Stimulated activated CD8-positive, alpha-beta memory T cell treated with anti-CD3 and anti-CD28 coated beads, Interleukin-15, amount 100 ng/mL, for 1 hour (primary cell): Measurements from ENCODE around the gene FCHSD1.

Experiments used
- DNase-seq: peaks from one replicate; pipeline ENCODE4 v3.0.0-alpha.2; 2020; ENCODE audit warnings: low read depth

The FCHSD1 gene

DNA sequence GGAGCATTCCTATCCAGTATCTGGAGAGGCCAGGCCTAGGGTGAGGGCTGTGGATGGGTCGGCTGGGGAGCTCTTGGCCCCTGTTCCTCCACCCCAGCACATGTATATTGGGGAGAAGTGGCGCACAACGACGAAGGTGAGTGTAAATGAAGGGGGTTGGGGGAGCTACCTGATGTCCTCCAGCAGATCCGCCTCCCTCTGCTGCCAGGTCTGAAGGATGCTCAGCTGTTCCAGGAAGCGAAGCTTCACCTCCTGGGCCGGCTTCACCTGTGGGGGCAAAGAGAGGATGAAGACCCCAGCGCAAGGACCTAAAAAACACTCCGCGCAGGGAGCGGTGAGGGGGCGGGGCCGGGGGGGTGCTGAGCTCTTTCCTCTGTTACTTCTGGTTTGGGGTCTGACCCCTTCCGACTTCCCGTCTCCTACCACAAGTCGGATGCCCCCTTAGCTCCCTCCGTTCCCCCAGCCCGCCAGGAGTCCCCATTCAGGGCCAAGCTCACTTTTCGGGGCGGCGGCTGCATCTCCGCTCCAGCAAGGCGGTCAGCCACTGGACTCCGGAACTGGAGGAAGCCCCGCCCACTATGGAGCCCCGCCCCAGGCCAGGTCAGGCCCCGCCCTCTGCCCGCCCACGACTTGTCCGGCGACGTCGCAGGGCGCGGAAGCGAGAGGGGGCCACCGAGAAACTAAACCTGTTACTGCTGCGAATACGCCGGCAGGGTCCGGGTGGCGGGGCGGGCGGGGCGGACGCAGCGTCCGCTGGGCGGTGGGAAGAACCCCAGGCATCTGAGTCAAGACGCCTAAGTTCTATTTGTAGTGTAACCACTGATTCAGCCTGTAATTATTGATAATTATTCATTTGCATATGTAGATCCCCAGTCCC lies at the start of gene FCHSD1:
Gene FCHSD1 (minus strand): TSS at position 568 of the 877 bp plus-strand sequence. CDS start 50 bp downstream, at position 518.
- peak; percentile 68 for DNase-seq

DNA sequence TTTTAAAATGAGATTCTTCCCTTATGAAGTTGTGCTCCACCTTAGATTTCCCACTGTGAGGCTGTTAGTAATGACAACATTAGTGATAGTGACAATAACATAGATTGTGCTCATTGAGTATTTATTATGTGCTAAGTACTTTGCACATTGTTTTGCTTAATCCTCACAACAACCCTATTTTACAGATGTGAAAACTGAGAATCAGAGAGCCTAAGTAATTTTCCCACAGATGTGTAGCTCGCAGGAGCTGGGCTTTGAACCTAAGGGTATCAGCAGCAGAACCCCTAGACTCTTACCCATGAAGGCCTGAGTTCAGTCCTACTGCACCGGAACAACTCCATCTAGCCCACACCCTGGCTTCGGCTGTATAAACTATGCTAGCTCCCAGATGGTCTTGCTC lies 46.4 kb upstream of the FCHSD1 start:
- DNase-seq, result no peak

DNA sequence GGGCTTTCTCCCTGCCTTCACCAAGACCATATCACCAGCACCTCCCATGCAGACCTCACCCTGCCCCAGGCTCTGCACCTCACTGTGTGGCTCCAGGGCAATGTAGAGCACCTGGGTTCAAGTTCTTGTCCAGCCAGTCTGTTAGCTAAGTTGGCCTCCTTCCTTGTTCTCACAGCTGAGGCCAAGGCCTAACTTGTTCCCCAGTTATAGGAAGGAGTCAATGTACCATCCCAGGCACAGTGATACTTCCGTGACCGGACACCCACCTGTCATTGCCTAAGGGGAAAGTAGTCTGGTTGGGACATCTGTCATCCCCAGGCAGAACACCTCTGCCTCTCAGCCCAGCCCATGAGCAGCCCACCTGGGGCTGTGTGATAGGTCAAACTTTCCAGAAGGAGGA lies 45.2 kb upstream of the FCHSD1 start:
- no peak for DNase-seq

DNA sequence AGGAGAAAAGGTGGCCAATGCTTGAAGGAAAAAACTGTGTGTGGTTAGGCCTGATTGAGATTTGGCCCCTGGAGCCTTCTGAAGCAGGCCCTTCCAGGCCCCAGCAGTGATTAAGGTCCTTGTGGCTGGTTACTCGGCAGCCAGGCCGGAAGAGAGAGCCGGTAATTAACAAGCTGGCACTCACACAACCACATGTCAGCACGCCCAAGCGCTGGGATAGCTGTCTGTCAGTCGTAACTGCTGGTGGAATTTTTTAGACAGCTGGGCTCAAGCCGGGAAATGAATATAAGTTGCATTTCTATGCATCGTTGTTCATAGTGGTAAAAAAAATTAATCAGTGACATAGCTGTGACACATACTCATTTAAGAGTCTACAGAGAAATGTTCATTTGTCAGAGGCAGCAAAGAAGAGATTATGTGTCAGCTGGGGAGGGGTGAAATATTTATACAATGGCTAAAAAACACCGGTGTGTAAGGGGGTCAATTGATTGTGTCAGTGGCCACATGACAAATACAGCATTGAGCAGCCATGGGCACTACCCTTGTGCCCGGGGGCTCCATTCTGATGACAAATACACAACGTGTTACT lies 44.5 kb upstream of the FCHSD1 start:
- DNase-seq, result no peak

DNA sequence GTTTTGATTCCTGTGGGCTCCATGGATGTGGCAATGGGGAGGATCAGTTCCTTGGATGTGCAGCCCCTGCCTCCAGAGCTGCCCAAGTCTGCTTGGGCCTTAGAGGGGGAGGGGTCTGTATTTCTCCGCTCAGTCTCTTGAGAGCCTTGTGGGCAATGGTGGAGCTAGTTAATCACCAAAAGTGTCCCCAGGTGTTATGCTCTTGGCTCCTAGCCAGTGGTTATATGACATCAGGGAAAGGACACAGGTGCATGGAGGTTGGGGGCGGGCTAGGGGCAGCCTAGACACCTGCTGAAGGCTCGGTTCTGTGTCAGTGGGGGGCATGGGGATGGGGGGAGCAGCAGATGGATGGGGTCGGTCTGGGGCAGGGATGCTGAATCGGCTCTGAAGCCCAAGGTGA lies 43.3 kb upstream of the FCHSD1 start:
- no peak for DNase-seq

DNA sequence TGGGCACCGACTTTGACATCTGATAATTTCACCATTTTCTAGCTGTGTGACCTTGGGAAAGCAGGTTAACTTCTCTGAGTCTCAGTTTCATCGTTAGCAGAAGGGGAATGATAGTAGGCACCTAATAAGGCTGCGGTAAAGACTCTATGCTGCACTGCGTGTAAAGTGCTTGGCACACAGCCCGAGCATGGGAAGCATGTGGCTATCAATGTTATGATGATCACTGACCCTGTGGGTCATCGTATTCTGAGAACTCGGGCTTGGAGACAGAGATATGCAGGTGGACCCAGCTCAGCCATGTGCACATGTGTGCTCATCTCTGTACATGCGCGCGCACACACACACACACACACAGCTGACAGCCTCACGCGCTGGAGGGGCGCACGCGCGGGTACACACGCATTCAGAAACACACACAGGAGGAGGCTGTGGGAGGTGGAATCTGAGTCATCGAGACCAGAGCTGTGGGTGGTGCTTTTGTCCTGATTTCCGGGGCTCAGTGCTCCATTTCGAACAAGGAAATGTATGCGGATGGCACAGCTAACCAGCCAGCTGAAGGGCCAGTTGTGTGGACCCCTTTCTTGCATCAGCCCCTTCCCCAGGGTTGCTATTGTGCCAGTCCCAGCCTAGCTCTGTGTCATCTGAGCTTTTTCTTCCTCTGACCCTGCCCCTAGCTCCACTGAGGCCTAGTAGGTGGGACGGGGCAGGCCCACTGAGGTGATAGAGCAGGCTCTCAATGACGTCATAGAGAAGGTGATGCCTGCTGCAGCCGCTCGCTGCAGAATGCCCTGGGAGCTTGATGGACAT lies 41.9 kb upstream of the FCHSD1 start:
- peak; percentile 24 for DNase-seq

DNA sequence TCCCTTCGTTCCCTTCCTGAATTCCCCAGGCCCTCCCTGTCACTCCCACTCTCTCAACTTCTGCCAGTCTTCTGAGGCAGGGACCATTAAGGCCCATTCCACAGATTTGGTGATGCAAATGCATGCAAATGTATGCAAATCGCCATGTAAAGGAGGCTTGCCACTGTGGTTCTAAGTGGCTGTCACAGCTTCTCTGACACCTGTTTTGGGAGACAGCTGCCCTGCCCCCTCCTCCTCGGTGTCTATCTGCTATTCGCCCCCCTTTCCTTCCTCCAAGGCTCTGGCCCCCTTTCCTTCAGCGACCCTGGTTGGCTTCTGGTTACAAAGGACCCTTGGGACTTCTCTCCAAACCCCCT lies 41.3 kb upstream of the FCHSD1 start:
- DNase-seq, result no peak

DNA sequence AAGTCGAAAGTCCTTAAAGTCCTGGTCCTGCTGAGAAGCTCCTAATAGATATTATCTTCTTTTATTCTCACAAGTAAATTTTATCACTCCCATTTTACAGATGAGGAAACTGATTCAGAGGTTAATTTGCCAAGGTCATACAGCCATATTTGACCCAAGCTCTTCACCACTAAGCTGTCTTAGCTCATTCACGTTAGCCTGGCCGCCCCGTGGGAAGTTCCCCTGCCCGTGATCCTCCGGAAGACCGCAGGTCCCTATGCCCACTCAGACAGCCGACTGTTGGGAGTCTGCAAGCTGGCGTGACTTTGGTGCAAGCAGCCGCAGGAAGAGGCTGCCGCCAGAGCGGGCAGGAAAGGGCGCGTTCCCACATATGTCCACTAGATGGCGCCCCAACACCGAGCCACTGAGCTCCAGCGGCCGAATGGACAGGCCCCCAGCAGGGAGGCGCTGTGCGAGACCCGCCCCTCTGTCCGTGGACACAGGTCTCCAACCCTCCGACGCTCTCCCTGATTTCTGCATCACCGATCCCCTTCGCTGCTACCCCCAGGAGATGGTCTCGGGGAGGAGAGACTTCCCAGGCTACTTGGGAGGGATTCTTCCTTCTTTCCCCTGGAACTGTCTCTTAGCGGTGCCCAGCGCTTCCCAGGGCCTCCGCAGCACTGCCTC lies 40.8 kb upstream of the FCHSD1 start:
- peak; percentile 75 for DNase-seq

DNA sequence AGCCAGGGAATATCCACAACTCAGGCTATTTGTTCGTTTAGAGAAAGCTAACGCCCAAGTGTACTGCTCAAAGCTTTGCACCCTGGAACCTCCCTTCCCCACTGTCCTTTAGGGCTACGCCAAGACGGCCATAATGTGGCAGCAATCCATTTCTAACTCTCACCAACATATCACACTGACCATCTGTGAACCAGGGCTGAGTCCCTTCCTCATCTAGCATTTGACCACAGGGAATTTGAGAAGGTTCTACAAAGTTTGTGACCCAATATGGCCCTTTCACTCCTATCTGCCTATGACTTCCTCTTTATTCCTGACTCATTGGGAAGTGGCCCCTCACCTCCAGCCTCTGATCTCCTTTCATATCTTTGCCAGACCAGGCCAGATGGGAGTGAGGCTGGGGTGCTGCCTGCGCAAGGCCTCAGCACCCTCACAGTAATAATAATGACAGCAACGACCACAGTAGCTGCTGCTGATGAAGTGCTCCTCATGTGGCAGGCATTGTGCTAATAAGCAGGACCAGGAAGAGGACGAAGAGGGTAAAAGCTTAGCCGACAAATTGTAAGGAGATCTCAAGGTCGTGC lies 40.2 kb upstream of the FCHSD1 start:
- no peak for DNase-seq

DNA sequence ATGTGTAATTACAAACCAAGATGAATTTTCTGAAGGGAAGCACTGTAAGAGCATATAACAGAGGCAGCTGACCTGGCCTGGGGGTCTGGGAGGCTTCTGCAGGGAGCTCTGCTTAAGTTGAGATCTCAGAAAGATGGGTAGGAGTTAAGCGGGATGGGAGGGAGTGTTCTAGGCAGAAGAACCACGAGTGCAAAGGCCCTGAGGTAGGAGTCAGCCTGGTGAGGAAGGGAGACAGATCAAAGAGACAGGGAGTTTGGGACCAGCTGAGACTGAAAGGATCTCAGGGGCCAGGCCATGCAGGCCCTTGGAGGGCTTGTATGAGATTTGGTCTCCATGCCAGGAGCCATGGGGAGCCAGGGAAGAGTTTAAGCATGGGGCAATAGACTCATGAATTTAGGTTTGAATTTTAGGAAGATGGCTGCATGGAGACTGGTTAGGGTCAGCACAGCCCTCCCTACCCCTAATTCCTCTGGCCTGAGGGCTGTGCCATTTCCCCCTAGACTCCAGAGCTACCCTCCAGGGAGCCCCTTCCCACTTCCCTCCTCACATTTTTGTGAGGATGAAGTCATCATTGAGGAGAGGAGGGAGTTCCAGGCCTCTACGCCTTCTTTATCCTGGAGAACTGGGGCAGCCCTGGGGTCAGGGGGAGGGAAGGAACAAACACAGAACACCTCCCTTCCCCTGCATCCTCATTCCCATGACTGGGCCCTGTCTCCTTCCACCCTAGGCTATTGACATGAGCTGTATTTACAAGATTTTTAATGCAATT lies 35.6 kb upstream of the FCHSD1 start:
- no peak for DNase-seq

DNA sequence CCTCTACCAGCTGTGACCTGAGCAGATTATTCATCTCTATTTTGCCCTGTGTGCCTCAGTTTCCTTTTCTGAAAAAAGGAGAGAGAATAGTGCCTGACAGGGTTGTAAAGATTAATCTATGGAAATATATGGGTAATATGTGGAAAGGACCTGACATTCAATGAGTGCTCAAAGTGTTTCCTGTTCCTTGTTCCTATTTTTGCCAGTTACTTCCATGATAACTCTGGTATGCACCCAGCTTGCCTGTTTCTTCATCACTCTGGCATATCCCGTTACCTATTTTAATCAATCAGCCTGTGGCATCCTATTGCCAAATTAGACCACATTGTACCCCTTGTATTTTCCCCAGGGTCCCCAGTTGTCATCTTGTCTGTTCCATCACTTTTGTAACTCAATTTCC lies 34.4 kb upstream of the FCHSD1 start:
- DNase-seq, result no peak

DNA sequence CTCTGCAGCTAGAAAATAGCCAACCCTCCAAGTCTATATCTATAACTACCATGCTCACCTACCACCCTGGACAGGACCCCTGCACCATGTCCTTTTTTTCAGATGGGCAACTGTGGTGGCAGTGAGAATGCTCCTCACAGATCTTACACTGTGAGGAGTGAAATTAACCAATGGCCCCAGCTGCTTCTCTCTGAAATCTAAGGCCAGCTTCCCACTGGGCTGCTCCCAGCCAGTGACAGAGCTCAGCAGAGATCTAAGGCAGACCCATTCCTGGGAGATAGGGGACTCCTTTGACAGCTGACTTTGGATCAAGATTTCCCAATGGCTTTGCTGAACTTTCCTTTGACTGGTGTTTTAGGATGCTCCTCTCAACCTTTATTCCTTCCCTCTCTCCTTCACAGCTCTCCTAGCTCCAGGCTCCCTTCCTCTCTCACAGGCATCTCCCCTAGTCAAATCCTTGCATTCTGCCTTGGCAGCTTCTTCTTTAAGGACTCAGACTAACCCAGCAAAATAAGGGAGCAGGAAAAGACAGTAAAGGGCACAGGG lies 32.5 kb upstream of the FCHSD1 start:
- no peak for DNase-seq

DNA sequence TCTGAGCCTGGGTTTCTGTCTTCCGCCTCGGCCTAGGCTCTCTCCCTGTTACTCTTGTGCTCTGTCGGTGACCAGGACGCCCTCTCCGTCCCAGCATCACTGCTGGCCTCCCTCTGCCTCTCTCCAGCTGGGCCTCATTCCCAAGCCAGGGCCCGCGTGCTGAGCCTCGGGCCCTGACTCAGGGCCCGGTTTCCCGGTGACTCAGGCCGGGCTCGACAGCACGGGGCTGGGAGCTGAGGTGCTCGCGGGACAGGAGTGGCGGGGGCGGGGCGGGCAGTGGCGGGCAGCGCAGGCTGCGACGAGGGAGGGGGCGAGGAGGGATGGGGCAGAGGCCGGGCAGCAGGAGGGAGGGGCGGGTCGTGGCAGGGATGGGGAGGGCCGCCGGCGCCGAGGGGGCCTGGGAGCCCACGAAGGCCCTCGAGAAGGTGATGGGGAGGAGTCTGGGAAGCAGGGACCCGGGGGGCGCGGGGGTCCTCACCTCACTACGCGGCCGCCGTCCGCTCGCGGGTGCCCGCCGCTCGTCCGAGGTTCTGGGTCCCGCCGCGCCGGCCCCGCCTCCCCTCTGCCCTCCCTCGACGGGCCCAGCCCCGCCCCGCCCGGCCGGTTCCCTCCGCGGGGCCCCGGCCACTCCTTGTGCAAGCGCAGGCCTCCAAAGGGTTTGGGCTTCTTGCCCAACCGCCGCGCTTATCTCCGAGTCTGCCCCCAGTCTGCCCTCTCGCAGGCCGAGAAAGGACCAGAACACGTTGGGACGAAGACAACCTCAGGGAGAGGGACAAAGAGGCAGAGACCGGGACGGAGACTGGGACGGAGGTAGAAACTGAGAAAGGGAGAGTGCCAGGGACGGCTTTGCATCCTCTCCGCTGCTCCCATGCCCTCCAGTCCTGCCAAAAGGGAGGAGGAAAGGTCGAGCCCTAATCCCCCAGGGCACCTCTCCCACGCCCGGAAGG lies 30.8 kb upstream of the FCHSD1 start, which contains the start of gene ARAP3:
Gene ARAP3 (minus strand): TSS at position 536 of the 947 bp plus-strand sequence. CDS start 1,744 bp downstream, outside the sequence.
- DNase-seq, result no peak

DNA sequence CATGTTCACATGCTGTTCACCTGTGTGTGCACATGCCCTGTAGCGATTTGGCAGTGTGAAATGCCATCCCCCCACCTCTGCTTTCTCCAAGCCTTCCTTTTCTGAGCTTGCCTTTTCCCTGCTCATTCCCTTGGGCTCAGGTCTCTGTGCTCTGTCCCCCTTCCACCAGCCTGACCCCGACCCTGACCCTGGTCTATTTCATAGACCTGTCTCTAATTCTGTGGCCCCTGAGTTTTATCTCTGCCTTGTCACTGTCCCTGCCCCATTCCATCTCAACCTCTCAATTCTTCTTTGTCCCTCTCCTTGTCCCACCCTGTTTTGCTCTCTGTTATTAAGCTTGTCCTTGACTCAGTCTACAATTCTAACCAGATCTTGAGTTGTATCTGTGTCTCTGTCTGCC lies 30.1 kb upstream of the FCHSD1 start:
- no peak for DNase-seq

DNA sequence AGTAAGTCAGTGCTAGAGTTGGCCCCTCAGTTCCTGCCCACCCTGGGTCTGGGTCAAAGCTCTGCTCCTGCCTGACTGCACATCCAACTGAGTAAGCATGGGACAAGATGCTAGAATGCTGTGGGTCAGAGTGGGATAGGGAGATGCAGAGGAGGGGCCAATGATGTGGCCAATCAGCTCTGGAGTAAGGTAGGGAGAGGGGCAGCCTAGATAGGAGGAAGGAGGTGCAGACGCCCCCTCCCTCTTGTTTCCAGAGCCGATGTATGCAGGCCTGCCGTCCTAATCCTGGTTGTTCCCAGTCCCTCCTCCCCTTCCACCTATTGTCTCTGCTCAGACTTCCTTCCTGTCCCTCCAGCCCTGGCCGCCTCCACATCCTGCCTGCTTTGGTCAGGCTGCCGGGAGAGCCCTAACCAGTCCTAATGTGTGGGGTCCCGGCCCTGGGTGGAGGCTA lies 29.6 kb upstream of the FCHSD1 start:
- no peak for DNase-seq

DNA sequence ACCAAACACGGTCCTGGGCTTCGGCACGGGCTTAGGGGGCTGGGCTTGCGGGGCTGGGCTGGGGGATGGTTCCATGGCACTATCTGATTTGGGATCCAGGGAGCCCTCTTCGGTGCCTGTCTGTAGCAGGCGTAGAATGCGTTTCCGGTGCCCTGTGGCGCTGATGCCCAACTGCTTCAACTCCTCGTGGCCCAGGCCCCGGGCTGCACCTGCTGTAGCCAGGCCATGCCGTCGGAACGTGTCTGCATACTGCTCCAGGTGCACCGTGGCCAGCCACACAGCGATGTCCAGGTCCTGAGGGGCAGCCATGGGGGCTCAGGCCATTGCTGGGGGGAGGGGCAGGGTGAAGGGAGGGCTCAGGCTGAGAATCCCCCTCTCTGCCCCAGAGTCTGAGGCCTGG lies 29.0 kb upstream of the FCHSD1 start:
- DNase-seq, result no peak

DNA sequence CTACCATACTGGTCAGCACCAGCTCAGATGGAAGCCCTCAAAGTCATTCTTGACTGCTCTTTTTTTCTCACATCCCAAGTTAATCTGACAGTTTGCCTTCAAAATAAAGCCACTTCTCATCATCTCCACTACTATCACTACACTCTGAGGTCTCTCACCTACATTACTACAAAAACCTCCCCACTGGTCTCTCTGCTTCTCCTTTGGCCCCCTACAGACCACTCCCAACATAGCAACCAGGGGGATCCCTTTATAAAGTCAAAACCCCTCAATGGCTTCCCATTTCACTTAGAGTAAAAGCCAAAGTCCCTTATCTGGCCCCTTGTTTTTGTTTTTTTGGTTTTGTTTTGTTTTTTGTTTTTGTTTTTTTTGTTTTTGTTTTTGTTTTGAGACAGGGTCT lies 26.2 kb upstream of the FCHSD1 start:
- DNase-seq, result no peak

DNA sequence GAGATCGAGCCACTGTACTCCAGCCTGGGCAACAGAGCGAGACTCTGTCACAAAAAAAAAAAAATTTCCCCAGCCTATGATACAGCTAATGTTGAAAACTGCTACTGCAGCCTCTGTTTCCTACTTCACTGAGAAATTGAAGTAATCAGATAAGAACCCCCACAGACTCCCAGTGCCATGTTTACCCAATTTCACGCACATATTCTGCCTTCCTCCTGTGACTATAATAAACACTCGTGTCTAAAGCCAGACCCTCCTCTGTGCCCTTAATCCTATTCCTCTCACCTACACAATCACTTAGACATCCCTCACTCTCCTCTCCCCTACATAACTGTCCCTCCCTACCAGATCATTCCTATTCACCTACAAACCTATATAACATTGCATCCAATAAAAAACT lies 24.5 kb upstream of the FCHSD1 start:
- DNase-seq, result no peak

DNA sequence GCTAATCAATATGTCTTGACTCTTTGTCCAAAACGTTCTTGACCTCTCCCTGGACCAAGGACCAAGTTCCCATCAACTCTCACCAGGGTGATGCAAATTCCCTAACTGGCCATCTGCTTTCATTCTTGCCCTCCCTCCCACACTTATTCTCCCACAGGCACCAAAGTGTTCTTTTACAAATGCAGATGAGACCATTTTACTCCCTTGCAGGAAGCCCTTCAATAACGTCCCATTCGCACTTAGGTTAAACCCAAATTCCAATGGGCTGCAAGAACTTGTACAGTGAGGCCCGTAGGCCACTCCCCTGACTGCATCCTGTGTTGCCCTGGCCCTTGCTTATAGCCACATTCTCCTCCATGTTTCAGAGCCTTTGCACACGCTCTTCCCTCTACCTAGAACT lies 23.5 kb upstream of the FCHSD1 start:
- no peak for DNase-seq
